CD4-positive, alpha-beta T cell treated with Interleukin-4 for 4 hours (primary cell): ENCODE measurements around the gene TEX38.
"Not testable (repeated sequence)": the region's sequence is repeated elsewhere in the genome, so short reads cannot be mapped to it uniquely, and the experiment has no call there.

Source experiments
- DNase-seq: peaks from one replicate; pipeline ENCODE4 v3.0.0-alpha.2; 2020

TEX38 gene

DNA sequence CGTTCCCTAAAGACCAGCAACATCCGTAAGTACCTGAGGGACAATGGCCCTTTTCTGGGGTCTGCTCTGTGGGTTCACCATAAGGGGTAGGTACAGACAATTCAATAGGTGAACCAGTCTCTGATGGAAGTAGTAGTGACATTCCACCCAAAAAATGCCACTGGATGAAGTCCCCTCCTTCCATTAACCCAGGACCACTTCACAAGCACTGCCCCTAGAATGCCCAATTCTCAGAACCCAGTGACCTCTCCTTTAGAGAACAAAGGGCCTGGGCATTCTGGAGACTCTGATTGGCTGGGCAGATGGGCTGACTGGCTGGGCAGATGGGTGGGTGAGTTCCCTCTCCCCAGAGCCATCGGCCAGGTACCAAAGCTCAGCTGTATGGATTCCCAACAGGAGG, at the start of gene TEX38:
TEX38 (plus strand) TSS at position 301 of the 400 bp plus-strand sequence; CDS start at position 382, 81 bp downstream.
- no peak for DNase-seq

DNA sequence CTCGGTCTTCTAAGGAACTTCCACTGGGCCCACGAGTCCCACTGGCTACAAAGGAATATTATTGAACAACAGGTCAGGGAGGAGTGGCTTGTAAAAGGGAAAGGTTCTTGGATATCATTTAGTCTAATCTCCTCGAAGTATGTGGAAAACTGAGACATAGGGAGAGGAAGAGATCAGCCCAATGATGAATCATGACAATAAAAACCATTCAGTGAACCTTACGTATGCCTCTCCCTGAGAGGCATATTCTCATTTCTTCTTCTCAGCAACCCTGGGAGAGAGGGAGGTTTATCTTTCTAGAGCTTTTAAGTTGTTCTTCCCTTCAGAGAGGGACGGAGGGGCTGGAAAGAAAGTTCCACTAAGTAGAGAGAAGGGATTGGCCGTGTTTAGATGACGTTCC, 49.7 kb upstream of the TEX38 start:
- no peak for DNase-seq

DNA sequence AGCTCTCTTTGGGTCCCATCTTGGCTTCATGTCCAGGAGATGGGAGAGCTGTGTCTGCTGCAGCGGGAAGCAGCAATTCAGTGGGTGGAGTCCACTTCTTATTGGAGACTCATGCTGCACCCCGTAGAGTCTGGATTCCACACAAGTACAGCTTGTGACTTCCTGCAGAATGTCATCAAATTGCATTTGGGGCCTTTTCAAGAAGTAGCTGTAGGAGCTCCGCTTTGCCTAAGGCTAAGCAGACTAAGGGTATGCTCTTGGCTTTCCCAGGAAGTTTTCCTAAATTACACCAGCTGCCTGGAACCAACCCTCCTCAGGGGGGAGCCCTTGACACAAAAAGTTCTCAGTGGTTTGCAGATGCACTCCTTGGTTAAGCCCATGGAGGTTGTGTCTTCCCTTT, 49.3 kb upstream of the TEX38 start:
- no peak for DNase-seq

DNA sequence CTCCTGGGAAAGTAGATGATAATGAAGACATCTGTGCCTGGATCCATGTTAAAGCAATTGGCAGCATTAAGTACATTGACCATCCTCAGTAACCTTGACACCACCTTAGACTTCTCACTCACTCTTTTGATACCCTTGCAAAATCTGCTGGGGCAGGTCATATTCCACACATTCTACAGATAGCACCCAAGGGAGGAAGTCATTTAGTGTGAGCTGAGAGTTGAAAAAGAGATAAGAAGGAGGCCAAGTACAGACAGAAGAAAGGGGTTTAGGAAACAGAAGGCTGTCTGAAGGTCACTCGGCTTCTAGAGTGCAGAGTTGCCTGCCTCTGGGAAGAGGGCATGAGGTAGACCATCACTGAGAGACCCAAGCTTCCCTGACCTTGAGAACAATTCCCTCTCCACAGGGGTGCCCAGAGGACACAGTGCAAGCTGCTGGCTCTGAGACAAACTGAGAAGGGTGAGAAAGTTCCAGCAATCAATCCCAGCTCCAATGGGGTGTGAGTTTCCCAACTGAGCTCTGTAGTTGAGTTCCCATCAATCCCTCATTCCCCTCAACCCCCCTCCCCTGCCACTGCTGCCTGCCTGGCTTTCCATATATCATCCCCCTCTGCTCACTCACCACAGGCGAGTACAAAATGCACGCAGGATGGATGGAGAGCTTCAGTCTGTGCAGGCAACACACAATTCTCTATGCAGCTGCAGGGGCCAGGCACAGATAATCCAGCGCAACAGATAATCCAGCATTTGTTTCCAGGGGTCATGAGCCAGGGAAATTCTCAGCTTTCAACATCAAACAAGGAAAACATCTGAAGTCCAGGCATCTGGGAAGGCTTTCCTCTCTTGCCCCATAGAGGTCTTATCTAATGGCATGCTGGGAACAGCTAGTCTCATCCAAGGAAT, 47.7 kb upstream of the TEX38 start:
- DNase-seq, result no peak

DNA sequence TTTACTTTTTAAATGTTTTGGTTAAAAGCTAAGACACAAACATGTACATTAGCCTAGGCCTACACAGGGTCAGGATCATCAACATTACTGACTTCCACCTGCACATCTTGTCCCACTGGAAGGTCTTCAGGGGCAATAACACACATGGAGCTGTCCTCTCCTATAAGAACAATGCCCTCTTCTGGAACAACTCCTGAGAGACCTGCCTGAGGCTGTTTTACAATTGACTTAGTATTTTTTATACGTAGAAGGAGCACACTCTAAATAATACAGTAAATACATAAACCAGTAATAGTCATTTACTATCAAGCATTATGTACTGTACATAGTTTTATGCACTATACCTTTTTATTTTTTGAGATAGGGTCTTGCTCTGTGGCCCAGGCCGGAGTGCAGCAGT, 40.9 kb upstream of the TEX38 start:
- no peak for DNase-seq

DNA sequence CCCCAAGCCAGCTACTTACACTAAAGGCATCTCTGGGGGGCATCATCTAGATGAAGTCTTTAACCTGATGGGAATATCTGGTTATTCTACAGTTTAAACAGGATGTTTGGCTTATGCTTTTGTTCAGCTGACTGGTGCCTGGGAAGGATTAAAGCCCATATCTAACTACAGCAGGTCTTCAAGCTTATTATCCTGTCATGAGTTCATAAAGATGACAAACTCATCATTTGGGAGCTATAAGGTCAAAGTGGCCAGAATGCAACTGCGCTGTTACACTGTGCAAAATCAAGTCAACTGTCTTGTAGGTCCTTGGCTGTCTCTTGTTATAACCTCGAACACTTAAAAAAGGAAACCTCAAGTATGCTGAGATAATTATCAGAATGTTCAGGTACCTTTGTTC, 36.4 kb upstream of the TEX38 start:
- DNase-seq, result no peak

DNA sequence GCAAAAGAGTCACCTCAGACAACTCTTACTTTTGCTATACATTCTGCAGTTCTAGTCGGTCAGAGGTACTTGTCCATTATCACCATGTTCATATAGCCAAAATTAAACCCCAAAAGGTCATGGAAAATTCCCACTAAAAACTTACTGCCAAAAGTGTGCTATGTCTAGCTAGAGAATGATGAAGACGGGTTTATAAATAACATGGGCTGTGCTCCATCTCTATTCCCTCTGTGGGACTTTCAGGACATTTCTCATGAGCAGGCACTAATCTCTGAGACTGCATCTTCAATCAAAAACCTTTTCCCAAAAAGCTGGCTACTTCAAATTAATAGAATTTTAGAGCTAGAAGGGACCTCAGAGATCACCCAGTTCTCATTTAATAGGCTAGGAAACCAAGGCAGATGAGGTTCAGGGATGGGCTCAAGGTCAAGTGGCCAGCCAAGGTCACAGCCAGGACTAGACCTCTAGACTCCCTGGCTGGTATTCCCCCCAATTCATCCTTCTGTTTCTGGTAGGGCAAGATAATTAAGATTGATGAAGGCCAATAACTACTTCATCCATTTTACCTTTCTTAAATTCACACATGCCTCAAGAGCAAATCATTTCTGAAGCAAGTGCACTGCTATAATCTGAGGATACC, 34.1 kb upstream of the TEX38 start:
- DNase-seq, result no peak

DNA sequence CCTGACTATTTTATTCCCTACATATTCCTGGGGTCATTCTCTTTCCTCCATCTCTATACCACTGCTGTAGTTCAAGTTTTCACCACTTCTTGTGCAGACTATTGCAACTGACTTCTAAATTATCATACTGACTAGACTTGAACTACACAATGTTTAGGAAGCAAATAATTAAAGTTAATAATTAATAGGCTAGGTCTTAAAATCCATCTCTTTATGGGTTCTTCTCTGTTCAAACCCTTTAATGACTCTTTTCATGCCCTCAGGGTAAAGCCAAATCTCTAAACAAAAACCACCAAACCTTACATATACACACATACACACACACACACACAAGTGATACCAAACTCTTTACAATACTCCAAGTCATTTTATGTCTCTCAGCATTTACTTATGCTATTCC, 32.7 kb upstream of the TEX38 start:
- DNase-seq, result no peak

DNA sequence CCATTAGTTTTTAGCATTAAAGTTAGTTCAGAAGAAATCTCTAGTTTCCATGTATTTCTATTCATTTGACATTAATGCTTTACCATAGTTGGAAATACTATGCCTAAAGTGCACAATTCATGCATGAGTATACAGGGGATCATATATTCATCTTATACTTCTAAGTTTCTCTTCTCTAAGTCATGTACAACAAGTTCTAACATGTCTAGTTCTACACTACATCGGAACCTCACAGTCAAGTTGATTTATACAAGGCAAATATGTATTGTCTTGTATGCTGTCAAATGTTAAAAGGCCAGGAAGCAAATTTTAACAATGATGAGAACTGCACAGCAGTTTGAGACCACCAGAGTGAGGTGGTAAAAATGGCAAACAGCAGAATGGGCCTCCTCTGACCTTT, 32.1 kb upstream of the TEX38 start:
- no peak for DNase-seq

DNA sequence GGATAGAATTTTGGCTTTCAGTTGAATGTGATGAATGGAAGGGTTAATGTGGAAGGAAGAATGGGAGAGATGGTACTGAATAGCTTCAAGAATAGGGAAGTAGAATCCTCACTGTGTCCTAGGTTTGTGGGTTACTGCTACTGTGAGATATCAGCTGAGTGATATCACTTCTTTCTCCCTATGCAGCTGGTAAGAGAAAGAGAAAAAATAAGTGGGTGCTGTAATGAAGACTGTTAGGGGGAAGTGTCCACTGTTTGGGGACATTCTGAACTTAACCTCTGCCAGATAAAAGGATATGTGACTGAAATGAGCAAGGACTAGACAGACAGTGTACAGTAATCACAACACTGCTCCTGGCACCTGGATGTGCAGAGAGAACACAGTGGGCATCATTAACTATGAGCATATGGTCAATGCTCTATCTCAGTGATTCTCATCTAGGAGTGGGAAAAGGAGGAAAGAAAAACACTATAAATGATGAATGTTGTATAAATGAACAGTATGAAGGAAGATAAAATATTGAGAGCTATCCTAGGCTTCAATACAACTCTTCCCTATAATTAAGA, 29.5 kb upstream of the TEX38 start:
- DNase-seq, result no peak

DNA sequence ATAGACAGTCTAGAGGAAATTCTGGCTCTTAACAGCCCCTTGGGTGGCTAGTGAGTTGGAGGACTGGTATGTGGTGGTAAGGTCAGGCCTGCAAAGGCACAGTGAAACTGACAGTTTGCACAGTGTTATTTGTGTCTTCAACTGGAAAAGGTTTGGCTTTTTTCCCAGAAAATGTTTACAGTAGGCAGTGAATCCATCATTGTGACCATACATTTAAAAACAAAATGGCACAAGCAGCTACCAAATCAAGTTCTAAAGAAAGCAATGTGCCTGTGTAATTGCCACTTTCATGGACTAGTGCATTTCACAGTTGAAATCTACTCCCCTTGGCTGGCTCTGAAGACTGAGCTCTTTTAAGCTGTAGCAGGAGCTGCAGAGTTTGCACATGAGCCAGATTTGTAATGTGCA, 28.3 kb upstream of the TEX38 start:
- no peak for DNase-seq

DNA sequence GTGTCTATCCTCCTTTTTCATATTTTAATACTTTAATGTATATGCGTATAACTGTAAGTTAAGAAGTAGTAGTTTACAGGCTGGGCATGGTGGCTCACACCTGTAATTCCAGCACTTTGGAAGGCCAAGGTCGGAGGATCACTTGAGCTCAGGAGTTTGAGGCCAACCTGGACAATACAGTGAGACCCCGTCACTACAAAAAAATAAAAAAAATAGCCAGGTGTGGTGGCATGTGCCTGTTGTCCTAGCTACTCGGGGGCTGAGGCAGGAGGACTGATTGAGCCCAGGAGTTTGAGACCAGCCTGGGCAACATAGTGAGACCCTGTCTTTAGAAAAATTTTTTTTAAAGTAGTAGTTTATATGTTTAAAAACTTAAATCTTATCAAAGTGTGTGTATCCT, 25.8 kb upstream of the TEX38 start:
- no peak for DNase-seq

DNA sequence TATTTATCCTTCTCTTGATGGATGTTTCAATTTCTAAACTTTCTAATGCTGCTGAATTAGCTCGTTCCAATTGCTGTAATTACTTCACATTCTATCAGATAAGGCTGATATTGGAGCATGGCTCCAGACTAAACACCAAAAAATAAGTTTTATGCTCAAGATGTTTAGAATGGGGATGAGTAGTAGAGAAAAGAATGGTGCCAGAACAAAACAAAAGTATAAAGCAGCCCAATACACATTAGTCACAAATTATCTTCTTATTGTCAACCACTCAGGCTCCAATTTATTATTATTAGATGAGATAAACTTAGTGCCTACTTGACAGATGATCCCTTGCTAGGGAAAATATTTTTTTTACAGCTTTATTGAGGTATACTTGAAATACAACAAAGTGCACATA, 25.3 kb upstream of the TEX38 start:
- DNase-seq, result no peak

DNA sequence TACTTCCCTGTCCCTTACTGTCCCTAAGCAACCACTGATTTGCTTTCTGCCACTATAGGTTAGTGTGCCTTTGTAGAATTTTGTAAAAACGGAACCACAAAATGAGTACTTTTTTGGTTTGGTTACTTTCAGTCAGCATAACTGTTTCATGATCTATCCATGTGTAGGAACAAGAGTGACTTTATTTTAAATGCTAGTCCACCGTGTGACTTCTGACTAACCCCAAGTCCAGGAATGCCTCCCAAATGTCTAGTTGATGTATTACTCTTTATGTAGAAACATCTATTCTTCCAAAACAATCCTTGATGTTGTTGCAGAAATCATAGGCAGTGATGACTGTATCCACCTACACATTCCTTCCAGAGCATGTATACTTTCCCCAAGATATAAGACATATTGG, 24.8 kb upstream of the TEX38 start:
- no peak for DNase-seq

DNA sequence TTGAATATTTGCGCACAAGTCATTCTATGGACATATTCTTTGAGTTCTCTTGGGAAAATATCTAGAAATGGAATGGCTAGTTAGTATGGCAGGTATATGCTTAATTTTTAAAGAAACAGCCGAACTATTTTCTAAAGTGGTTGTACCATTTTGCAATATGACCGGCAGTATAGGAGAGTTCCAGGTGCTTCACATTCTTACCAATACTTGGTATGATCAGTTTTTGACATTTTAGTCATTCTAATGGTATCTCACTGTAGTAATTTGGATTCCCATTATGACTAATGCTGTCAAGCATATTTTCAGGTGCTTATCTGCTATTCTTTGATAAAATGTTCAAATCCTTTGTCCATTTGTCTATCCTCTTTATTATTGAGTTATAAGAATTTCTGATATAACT, 24.0 kb upstream of the TEX38 start:
- no peak for DNase-seq

DNA sequence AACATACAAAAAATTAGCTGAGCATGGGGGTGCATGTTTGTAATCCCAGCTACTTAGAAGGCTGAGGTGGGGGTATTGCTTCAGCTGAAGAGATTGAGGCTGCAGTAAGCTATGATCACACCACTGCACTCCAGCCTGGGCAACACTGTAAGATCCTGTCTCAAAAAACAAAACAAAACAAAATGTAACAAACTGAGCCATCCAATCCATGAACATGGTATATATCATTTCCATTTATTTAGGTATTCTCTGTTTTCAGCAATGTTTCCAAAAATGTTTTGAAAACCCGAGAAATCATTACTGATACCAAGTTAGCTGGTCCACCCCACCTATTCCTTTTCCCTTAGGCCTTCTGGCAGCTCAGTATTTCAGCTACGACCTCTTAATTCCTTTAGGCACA, 21.9 kb upstream of the TEX38 start:
- DNase-seq, result no peak

DNA sequence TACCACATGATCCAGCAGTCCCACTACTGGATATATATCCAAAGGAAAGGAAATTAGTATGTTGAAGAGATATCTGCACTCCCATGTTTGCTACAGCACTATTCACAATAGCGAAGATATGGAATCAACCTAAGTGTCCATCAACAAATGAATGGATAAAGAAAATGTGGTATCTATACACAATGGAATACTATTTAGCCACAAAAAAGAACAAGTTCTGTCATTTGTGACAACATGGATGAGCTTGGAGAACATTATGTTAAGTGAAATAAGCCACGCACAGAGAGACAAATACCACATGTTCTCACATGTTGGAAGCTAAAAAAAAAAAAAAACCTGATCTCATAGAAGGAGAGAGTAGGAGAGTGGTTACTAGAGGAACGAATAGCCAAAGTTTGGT, 21.2 kb upstream of the TEX38 start:
- DNase-seq, result no peak

DNA sequence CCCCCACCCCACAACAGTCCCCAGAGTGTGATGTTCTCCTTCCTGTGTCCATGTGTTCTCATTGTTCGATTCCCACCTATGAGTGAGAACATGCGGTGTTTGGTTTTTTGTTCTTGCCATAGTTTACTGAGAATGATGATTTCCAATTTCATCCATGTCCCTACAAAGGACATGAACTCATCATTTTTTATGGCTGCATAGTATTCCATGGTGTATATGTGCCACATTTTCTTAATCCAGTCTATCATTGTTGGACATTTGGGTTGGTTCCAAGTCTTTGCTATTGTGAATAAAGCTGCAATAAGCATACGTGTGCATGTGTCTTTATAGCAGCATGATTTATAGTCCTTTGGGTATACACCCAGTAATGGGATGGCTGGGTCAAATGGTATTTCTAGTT, 20.5 kb upstream of the TEX38 start:
- not testable (repeated sequence) for DNase-seq

DNA sequence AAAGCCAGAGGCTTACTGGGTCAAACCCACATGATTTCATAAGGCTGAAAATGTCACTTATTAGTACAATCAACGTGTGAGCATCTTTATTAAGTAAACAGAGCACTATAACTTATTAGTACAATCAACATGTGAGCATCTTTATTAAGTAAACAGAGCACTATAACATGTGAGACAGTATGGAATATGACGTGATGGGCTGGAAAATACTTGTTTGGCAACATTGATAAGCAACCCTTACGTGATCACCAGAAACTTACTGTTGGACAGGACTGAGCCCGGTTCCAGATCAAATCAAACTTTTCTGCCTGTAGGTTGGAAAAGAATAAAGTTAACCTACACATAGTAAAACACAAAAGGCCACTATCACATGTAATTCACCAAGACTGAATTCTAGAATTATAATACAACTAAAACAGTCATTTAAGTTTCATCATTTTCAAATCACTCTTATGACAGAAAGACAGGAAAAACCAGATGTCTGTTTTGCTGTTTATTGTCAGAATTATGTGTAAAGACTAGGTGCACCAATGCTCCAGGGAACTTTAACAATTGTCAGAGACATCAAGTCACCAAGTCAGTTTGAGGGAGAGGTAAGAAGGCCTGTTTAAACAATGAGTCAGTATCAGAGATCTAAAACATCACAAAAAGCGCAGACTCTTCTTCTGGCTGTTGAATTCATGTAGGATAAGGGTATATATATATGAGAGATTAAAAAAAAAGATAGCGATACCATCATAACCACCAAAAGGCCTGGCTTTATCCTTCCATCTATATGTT, 19.1 kb upstream of the TEX38 start:
- DNase-seq, result no peak

DNA sequence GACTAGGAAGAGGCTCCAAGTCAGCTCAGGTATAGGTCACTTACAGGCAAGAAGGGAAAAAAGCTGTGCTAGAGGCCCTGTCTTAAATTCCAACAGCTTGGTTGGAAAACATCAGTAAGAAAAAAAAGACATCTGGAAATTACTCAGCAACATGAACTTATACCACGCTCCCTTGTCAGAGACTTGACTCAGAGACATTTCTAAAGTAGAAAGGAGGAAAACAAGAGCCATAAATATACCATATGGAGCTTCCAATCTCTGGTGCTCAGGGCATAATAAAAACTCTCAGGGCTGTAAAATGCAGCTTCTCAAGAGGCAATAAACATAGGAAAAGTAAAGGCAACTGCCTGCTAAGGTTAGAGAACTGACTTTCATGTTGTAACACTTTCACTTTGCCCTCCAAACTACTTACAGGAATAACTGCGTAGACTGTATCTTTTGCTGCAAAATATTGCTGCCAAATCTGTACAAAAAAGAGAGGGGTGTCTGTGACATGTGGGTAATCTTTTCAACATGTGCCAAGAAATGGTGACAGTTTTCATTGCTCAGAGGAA, 18.2 kb upstream of the TEX38 start:
- no peak for DNase-seq

DNA sequence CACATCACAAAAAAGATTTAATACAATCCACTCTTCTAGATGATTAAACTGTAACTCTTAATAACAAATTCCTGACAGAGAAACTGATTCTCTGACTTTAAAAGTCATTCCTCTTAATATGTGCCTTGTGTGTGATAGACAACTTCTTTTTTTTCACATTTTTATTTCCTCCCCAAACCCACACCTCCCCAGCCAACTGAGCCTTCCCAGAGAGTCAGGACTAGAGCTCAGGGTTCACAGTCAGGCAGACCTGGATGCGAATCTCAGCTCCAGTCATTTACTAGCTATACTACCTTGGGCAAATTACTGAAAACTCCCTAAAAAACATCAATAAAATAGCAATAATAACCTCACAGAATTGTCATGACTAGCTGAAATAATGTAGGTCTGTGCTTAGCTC, 17.6 kb upstream of the TEX38 start:
- DNase-seq, result no peak

DNA sequence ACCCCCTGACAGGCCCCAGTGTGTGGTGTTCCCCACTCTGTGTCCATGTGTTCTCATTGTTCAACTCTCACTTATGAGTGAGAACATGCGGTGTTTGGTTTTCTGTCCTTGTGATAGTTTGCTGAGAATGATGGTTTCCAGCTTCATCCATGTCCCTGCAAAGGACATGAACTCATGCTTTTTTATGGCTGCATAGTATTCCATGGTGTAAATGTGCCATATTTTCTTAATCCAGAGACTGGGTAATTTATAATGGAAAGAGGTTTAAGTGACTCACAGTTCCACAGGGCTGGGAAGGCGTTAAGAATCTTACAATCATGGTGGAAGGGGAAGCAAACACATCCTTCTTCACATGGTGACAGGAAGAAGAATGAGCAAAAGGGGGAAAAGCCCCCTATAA, 17.0 kb upstream of the TEX38 start:
- not testable (repeated sequence) for DNase-seq

DNA sequence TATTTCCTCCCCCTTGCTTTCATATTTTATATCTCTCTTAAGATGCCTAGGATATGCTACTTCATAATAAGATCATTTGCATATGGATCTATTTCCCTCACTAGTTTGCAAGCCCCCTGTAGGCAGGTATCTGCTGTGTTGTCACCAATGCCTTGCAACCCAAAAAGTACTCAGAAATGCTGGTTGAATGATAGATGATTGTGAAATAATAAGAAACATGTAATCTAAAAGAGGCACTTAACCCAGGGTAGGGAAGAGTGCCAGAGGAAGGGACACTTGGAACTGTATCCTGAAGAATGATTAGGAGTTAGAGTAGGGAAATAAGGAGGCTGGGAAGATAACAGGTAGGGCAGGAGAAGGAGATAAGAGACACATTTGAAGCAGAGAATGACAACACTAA, 15.8 kb upstream of the TEX38 start:
- DNase-seq, result no peak
